GM11168 (cell line): ENCODE results near the gene COL13A1.

ENCODE experiments used
- in situ Hi-C: fragments of 300-500 bp; cut with MboI; formaldehyde crosslinking; loops from one replicate; pipeline ENCODE4 v1.12.0; 2022; ENCODE audit warnings: low sequenced_read_pairs; ENCODE audit not compliant: unreplicated experiment

Gene COL13A1

DNA sequence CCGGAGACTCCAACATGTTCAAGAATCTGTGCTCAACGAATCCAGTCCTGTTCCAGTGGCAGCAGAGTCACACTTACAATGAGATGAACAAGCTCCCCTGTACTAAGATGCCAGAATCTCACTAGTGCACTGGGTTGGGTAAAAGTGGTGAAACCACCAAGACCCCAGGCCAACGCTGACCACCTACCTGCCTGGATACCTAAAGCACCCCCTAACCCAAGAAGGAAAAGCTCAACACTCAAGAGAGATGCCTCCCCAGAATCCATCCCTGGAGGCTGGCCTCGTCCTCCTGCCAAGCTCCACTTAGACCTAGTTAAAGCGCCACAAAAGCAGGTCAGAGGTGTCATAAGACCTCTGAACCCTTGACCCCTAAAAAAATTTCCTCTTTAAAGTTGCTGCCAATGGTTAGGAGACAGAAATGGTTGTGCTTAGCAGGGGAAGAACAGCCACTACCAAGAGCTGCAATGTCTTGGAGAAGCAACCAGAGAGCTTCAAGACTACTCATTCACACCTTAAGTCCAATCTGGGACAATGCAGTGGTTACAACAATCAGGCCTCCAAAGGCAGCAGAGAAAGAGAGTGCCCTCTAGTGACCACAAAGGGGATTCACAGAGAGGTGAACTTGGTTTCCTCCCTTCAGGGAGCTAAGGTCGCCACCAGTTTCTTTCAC, 156.3 kb downstream of the COL13A1 start:
- in situ Hi-C loops, result no loop called here

DNA sequence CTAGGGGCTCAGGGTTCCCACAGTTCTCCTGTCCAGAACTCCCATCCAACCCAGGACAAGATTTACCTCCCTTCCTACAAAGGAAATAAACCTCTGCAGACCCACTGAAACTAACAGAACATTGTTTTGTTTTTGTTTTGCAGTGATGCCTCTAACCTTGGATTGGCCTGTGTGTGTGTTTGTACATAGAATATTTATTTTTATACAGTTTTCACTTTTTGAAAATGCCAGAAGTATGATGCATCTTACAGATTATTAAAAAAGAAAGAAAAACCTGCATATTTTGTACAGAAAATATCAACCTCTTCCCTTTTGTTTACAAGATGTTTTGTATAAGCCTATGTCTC, 156.8 kb downstream of the COL13A1 start:
- in situ Hi-C loops, result no loop called here

DNA sequence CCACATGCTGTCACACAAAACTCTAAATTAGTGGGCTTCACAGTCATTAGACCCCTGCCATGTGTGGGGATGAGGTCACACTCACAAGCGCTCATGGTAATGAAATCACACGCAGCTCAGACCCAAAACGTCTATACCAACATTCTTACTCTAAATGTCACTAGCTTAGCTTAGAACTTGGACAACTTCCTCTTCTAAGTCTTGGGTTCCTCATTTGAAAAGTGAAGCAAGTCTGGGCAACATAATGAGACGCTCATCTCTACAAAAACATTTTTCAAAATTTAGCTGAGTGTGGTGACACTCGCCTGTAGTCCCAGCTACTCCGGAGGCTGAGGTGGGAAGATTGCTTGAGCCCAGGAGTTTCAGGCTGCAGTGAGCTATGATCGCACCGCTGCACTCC, 158.2 kb downstream of the COL13A1 start:
- in situ Hi-C loops, result no loop called here

DNA sequence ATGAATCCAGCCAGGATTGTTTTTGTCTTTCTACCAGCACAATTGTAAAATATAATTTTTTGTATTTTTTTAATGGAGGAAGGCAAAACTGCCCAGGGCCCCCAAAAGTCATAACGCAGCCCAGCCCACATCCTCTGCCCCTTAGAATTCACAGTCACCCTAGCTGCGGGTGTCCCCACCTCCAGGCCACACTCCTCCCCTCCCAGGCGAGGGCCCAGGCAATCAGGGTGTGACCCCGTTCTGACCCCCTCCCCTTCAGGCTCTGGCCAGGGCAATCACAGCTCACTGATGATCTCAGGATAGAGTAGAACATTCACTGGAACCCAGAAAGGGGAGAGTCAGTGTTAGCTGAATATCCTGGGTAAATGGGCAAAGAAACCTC, 158.9 kb downstream of the COL13A1 start:
- in situ Hi-C loops, result no loop called here

DNA sequence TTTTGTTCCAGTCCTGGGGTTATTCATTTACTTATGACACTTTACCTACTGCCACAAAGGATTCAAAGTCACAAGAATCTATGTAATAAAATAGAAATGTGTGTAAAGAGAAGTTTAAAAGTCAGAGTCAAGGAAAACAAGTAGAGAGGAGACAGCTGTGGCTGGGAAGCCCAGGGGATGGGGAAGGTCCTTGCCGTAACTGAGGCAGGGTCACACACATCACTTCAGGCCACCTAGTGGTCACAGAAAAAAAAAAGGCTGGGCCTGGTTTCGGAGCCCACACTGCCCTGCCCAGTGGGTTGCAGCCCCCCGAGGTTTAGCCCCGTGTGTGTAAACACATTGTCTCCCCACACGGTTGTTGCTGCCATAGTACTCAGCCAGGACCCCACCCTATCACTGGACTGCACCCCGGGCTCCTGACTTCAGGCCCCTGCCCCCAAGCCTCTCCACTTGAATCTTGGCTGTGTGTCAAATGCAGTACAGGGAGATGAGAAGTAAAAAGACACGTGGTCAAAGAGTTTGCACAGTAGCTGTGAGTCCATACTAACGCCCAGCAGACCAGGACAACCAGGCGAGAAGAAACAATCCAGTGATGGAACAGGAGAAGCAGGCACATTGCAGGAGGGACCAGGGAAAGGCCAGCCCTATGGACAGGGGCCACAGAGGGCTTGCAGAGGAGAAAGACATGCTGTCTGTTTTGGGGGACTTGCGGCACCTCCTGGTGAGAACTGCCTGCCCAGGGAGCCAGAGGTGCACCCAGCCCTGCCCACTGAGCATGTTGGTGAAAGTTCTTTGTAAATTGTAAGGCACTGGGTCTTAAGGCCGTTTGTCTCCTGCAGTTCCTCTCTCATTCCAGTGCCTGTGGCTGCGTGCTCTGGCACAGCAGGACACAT, 159.5 kb downstream of the COL13A1 start:
- in situ Hi-C loops, result no loop called here

DNA sequence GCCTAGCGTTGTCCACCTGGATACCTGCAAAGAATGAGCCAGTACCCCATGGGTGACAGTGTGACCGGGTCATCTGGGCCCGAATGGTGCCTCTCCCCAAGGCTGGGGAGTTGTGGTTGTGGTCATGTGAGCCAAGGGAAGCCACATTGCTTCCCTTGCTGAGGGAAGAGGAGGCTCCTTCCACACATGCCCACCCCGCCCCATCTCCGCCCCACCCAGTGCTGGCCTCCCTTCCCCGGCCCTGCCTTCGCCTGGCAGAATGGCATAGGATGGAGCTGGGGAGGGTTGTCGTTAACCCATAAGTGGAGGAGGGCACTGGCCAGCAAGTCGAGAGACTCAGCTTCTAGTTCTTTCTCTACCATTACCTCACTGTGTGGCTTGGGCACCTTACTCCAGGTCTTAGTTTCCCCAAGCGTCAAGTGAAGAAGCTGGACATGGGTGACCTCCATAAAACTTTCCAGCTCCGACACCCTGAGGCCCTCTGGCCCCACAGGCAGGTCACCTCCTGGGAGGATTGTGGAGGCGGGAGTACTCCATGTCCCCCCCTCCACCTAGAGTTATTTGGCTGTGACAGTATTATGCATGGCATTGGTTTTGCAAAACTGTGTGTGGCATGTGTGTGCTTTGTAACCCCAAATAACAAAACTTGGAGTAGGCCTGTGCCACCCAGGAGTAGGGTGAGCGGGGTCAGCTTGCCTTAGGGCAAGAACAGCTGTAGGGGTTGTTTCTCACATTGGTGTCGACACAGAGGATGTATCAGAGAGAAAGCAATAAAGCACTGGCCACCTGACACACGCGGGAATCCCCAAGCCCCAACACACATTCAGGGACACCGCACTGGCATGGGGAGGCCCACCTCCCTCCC, 160.4 kb downstream of the COL13A1 start:
- in situ Hi-C loops, result no loop called here

DNA sequence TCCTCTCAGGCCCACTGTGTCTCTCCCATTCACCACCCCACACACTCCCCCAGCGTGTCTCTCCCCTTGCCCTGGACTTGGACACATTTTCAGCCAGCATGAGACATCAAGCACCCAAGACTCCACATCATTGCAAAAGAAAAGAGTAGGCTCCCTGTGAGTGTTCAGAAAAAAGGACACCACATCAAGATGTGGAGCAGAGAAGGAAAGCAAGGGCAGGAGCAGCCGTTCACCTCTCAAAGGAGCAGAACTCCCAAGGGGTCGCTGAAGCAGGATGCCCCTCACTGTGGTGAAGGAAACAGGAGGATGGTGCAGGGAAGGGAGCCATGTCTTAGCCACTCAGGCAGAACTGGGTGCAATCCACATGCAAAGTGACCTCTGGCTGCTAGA, 161.0 kb downstream of the COL13A1 start:
- in situ Hi-C loops, result no loop called here

DNA sequence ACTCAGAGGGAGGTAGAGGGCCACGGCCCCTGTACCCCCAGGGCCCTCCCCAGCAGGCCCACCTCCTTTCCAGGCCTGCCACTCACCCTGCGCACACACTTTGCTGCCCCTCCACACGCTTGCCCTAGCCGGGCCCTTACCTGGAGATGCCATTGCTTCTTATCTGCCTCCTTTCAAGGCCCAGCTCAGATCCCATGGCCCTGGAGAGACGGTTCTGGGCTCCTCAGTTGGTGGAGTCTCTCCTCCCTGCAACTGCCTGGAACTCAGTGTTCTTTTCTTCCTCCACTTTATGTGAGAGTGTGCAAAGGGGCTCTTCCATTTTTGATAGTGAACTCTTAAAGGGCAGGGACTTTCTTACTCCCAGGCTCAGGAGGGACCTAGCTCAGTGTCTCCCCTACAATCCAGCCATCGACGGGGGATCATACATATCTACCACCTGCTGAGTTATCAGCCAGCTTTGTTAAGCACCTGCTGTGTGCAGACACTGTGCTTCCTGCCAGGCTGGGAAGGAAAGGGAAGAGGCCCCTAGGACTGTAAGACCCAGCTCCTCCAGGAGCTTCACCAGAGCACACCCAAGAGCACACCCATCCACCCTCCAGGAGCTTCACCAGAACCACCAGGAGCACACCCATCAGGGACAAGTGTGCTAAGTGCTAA, 161.6 kb downstream of the COL13A1 start:
- in situ Hi-C loops, result no loop called here

DNA sequence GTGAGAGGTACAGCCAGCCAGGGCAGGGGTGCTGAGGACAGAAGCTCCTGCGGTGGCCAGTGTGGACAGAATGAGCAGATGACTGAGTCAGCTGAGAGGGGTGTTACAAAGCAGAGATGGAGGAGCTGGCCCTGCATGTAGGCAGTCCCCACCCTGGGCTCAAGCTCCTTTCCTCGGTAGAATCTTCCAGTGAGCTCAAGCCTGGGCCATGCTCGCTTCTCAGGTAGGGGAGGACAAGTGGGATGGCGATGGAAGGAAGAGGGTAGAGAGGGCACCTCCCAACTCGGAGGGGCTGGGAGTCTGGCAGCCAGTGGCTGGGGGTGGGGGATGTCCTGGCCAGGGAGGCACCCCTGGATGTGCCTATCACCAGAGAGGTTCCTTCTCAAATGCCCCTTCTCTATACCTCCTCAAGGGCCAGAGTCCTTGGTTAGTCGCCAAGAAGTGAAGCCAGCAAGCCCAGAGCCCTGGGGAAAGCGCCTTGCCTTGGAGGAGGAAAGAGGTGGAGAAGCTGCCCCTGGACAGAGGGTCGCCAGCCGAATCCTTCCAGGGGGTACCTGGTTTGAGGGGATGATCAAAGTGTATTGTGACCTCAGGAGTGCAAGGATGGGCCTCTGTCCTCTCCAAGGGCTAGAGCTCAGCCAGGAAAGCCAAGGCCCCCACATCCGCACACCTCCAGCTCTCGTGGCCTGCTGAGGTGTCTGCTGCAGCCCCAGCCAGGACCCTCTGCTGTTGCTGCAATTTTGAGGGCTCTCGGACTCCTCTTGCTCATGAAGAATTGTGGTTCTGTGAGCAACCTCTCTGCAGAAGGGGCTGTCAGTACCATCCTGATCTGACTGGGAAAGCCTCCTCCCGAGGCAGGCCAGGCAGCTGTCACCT, 162.4 kb downstream of the COL13A1 start:
- in situ Hi-C loops, result no loop called here

DNA sequence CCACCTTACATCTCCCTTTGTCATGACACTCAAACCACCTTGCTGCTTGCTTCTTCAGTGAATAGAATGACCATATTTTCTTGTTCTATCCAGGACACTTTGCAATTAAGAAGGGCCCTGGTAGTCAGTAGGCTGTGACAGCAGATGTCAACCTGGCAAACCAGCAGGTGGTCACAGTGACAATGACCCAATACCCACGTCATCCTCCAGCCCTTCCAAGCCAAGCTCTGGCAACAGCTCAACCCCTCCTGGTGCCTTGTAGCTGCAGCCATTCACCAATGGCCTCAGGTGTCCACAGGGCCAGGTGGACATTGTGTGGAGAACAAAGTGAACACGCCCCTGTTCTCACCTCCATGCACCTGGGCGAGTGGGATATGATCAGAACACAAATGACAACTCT, 163.4 kb downstream of the COL13A1 start:
- in situ Hi-C loops, result no loop called here

DNA sequence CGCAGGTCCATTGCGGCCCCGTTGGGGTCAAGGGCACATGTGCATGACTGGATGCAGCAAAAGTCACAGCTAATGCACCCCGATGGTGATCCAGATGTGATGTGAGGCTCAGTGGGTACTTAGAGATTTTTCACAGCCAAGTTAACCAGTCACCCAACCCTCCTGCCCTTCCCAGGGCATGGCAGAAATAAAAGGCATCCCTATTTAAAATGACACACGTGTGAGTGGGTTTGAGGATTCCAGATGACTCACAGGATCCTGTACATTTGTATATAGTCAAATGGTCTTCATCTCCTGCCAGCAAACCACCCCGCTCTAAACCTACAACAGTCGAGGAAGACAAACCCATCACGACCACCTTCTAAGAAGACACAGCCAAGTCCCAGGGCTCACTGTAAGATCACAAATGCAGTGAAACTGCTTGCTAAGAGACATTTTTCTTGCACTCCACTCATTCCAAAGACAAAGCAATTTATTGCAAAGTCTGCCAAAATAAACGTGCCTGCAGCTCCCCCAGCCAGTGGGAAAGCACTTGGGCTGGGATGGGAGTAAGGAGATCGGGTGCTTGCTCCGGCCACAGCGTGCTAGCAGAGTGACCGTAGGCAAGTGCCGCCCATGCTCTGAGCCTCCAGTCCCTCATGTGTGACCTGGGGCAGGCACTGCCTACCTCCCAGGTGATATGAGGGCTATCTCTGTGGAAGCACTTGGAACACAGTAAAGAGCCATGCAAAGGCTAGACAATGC, 164.4 kb downstream of the COL13A1 start:
- in situ Hi-C loops, result no loop called here

DNA sequence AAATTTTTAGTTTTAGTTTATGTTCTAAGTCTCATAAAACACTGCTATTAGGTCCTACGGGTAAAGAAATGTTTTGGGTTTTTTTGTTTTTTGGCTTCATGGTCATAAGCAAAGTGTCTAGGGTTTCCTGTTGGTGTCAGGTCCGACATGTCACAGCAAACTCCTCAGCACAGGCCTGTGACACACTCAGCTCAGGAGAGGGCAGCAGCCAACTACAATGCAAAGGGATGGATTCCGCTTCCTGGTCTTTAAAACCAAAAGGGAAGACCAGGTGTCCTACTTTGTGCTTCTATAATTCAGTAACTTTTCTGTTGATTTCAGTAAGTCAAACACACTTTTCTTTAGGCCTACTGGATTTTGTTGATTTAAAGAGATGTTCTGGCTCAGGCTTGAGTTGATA, 167.1 kb downstream of the COL13A1 start:
- in situ Hi-C loops, result no loop called here

DNA sequence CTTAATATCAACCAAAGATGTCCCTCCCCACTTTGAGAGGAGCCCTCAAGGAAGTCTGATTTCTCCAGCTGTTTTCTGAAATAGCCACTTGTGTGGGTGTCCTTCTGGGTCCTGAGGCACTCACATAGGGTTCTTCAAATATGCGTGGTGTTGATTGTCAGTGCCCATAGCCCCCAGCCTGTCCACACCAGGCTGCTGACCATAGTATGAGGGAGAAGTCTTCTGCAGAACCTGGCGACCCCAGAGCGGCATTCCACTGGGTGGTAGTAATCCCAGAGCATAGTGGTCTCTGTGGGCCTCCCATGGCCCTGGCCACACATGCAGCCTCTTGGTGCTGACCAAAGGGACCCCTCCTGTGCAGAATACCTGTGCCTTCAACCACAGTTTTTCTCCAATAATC, 168.3 kb downstream of the COL13A1 start:
- in situ Hi-C loops, result no loop called here

DNA sequence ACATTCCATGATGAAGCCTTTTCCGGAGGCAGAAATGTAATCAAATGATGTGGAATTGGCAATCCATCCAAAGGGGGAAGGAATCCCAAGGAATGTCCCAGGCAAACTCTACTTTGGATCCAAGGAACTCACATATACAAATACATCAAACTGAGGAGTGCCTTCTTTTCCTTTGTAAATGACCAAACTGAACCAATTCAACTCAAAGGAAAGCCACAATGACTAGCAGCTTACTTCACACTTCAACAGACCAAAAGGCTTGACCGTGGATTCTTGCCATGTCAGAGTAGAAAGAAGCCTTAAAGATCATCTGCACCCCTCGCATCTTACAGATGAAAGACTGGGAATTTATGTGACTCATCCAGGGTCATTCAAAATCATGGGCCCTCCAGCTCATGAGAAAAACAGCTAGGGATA, 171.3 kb downstream of the COL13A1 start:
- in situ Hi-C loops, result no loop called here

DNA sequence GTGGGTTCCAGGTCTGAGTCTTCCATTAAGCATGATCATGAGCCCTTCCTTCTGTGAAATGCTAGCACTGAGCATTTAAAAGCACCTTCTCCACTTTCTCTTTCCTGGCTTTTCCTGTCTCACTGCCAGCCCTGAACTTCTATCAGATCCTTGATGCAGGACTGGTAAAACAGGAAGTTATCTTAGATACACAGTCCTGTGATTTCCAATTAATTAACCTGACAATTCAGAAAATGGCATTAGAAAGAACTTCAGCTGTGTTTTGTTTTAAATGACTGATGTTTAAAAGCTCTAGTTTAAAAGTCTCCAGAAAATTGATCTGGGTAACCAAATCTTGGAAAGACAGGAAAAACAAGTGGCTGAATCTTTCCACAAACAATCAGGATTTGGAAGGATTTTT, 172.0 kb downstream of the COL13A1 start:
- in situ Hi-C loops, result no loop called here

DNA sequence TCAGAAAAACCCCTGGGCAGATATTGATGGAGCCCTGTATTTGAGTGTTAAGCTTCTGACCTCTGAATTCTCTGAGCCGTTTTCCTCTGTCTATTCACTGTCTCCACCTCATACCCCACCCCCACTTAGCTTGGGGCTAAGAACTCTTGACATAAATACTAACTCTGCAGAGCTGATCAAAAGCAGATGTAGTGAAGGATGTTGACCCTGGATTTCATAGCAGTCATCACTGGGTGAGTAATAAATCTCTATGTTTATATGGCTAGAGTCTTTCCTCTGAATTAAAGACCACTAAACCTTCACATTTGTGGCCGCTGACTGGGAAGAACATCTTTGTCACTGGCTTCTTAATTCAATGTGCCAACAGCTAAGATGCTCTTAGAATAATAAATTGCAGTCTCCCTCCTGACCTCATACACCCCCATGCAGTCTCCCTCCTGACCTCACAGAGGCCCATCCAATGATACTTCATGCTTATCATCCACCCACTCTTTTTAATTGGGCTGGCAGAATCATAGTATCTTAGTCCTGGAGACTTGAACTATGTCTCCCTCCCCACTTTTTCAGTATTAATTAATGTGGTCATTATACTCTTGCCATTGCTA, 172.9 kb downstream of the COL13A1 start:
- in situ Hi-C loops, result no loop called here

DNA sequence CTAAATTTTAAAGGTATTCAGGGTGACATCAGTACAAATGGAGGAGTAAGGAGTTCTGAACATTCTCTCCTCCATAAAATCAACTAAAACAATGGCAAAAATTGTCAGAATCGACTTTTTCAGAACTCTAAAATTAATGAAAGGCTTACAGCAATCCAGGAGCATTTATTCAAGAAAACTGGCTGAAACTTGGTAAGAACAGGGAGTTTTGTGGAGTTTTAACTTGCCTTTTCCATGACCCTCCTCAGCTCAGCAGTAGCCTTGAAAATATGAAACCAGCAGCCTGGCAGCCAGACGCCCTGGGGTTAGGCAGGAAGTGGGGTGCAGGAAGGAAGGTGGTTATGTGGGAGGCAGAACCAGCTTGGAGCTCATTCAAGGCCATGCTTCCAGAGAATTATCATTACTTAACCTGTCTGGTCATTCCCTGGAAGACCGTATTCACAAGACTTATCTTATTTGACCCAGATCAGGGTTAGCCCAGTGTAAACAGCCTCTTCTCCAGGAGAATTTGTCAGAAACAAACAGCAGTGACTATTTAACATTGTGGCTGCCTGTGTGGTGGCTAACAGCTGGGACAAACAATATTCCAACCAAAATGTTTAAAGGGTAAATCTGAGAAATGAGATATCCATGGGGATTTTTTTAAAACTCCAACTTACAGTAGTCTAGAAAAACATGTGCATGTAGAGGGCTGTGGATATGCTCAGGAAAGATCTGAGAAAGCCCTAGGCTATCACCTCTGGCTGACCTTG, 175.3 kb downstream of the COL13A1 start:
- in situ Hi-C loops, result no loop called here

DNA sequence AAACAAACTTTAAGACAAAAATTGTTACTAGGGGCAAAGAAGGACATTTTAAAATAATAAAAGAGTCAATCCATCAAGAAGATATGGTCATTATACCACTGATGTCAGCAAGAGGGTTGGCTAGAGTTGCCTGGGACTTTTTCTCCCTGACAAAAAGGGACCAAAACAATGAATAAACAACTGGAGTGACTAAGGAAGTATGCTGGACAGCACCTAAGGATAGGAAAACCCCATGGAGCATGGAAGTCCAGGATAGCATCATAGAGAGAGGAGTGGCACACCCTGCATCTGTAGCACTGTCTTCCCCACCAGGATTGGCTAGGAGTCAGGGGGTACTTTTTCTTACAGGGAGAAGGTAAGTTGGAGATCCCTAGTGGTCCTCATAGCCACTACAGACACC, 177.5 kb downstream of the COL13A1 start:
- in situ Hi-C loops, result no loop called here
